Fibroblast of skin of left quadriceps (primary cell): ENCODE results near the gene AKAP1.

ENCODE experiments used
- DNase-seq, 2 experiments: peaks; one replicate each; pipeline ENCODE4 v3.0.0-alpha.2; 2013; ENCODE audit warnings: low read depth in 2 of 2

AKAP1 gene

DNA sequence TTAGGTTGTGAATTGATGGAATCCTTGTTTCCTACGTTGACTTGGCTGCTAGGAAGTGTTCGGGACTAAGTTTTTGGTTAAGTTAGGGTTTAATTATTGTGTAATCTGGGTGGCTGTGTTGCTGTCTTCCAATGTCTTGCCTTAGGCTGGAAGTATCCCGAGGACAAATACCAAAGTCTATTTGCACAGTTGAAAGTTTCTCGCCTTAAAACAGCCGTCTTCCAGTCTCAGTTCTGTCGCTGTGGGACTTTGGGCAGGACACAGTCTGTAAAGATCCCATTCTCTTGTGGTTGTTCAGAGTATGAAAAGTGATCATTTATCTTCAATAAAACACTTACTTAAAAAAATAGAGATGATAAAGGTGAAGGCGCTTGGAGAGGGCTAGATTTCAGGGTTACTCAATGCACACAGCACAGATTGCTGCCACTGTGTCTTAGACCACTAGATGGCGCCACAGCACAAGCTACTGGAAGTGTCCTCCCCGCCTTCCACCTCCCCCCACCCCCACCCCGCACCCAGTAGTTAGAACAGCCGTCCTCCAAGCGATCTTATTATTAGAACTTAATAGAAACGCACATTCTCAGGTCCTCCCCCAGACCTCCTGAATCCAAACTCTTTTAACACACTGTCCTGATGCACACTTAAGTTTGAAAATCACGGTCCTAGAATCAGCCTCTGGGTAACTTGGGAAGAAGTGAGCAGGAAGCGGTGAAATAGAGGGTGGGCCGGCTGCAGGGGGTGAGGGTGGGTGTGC, 45.8 kb downstream of the AKAP1 start:
- peak; percentile 42 to 50 for DNase-seq

DNA sequence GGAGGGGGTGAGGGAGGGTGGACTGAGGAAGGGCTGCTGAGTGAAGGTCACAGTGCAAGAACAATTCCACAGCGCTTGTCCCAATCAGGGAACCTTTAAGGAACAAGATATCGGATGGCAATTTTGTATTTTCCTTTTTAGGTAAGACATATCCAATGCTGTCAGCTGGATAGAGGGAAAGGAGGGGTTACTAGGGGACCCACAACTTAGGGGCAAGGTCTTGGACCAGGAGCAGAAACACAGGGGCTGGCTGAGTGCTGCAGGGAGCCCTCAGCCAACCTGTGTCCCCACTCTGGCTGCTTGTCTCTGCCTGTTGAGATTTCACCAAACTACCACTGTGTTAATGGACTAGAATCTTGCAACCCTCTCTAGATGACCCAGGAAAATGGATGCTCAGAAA, 47.6 kb downstream of the AKAP1 start:
- no peak for DNase-seq

DNA sequence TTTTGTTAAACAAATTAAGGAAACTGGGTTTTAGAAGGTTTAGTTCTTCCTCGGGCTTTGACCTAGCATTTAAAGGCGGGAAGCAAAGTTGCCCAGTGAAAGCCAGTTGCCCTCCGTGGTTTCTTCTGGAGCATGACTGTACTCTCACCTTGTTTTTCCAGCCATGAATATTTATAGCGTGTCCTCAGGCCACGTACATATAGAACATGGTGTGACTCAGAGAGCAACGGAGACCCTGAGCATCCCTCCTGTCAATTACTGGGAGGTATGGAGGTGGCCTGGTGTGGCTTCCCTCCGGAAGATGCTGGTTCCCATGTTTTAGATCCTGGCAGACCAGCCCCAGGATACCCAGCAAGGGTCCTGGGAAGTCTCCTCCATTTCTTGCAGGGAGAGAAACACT, 48.4 kb downstream of the AKAP1 start:
- DNase-seq = no peak

DNA sequence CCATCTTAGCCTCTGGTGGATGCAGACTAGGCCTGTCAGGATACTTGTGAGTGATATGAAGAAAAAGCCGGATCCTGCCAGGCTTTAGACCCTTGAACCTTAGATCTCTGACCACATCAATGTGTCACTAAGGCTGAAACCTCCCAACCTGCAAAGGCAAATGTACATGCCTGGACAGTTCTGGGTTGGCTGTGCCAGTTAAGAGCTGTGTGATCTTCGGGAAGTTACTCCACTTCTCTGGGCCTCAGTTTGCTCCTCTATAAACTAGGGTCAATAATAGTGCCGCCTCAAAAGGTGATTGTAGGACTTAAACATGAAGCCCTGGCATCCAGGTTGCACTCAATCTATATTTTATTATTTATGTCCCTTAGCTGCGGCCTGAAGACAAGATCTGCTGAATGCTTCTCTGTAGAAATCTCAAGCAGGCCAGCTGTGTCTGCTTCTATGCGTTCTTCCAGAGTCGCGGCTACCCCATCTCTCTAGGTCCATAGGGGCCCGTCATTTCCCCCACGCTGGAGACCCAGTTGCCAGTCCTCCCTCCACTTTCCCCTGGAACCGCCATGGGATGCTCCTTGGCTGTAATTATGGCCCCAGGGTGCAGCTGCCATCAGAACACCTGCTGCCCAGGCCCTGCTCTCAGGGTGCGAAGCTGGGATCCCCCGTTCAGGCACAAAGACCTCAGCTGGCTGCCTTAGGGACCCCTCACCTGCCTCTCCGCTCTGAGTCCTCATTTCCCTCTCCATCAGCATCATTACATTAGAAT, 50.2 kb downstream of the AKAP1 start:
- DNase-seq = no peak

DNA sequence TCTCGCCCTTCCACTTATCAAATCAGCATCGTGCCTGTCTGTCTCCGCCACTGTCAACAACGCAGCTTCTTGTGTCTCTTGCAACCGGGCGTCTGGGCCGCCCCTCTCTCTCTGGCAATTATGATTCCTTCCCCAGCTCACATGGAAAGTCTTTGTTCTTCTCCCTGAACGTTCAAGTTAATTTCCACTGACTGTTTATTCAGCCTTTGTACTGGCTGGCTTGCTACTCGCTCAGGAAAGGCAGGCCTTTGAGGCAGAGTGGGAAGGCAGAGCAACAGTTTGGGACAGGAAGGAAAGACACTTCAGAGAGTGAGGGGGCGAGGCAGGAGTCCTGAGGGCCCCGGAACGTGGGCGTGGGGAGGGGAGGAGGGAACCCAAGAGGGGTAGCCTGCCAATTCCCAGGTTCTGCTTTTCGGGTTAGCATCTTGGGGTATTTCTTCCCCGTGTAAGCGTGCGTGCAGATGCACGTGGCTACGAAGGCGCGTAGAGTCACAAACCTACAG, 50.8 kb downstream of the AKAP1 start:
- DNase-seq = no peak

DNA sequence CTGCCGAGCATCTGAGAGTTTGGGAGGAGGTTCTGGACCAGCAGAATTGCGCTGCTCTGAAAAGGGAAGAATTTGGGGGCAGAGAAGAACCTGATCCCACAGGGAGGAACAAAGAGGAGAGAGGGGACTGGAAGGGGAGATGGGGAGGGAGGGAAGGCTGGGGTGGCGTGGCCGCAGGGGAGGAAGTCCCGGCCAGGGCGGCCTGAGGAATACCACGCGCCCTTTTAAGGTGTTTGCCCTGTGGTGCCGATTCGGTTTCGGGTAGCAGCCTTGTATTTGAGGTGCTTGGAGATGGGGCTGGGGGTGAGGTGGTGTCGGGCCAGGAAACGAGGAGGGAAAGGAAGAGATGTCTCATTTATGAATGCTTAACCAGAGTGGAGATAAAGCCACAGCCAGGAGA, 51.3 kb downstream of the AKAP1 start:
- no peak for DNase-seq

DNA sequence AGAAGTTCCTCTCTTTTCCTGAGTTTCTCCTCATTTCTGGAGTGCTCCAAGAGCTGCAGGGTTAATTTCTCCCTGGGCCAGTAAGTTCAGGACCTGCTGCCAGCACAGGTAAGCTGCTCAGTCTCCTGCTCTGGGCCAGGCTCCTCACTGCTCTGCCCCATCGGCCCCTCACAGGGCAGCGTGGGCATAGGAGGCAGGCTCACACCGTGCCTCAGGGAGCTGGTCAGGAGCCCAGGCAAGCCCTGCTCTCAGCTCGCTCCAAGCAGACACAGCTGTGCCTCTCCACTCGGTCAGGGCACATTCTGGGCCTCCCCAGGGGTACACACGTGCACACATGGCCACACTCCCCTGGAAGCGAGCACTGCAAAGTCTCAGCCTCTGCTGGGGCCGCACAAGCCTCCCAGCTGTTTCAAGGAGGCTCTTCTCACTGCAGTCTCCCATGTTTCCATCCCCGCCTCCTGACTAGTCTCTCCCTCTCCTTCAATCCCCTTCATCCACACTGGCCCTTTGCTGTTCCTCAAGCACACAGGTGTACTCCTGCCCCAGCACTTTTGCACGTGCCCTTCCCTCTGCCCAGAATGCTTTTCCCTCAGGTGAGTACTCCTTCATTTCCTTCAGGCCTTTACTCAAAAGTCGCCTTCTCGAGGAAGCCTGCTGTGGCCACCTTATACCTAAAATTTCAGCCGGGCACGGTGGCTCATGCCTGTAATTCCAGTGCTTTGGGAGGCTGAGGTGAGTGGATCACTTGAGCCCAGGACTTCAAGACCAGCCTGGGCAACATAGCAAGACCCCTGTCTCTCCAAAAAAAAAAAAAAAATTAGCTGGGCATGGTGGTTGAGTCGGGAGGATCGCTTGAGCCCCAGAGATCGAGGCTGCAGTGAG, 53.2 kb downstream of the AKAP1 start:
- no peak for DNase-seq

DNA sequence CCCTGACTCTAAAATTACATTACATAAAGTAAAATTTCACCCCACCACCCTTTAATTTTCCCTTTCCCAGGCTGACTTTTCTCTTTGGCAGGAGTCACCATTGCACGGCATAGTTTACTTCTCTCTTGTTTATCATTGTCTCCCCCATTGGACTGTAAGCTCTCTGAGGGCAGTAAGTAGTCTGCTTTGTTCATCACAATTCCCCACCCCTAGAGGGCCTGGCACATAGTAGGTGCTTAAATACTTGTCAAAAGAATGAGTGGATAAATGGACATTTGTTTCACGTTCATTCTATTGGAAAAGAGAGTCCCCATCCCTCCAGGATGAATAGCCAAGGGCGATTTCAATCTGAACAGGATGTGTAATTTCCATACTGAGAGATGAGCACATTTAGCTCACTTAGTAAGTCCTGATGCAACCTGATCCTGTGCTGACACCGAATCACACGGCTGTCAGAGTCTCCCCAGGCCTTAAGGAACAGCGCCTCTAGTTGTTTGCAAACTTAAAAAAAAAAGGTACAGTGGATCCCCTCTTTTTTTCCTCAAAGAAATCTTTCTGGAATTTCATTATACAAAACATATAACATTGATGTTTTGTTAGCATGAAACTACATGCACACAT, 54.0 kb downstream of the AKAP1 start:
- no peak for DNase-seq

DNA sequence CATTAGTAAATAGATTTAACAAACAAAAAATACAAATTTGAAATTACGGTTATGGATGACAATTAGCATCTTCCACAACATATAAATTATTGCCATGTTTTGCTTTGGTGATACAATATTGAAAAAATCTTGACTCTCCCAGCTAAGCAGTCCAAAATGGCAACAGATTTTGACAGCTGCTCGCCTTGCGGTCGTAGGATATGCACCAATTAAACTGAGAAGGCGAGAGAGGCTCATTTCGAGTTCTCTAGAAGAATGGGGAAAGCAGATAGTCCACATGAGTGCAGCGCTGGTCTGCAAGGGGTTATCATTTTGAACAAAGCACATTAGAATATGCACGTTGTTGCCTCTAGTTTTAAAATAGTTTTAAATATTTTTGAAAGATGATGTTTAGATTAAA, 55.3 kb downstream of the AKAP1 start:
- DNase-seq = no peak

DNA sequence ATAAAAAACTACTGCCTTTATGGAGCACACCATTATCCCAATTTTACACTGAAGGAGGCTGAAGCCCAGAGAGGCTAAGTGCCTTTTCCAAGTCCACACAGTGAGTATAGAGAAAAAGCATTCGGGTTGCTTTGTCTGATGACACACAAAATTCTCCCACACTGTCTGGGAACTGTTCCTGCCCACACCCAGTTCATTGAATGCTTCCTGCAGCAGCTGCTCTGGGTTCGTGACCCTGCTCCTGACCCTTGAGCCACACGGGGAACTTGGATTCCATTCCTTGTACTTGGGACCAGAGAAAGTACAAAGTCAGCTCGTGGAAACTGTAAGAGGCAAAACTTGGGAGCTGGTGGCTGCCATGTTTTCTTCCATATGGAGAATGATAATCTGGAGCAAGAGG, 57.9 kb downstream of the AKAP1 start:
- no peak for DNase-seq

DNA sequence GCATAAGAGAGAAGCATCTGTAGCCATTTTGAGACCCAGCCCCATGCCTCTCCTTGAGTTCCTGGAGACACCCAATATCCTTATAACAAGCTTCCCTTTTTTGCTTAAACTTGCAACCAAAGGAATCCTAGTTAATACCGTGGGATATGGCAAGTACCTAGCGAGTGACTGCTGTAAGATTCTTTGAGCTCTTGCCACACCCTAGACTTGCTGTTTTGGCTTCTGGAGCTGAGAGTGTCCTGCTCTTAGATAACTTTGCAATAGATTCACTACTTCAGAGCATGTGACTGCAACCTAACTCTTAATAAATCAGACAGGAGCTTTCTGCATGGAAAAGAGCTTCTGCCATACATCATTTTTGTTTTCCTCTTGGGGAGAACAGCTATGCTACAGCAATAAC, 58.3 kb downstream of the AKAP1 start:
- DNase-seq = no peak

DNA sequence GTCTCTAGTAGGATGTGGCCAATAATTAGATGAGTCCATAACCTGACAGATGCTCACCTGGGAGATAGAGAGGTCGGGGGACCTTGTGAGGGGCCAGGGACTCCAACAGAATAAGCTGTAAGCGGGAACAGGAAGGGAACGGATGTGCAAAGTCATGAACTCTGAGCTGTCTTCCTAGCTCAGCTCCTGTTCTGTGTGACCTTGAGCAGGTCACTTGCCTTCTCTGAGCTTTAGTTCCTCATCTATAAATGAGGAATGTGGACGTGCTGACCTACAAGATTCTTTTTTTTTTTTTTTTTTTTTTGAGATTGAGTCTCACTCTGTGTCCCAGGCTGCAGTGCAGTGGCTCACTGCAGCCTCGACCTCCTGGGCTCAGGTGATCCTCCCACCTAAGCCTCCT, 58.9 kb downstream of the AKAP1 start:
- DNase-seq = no peak

DNA sequence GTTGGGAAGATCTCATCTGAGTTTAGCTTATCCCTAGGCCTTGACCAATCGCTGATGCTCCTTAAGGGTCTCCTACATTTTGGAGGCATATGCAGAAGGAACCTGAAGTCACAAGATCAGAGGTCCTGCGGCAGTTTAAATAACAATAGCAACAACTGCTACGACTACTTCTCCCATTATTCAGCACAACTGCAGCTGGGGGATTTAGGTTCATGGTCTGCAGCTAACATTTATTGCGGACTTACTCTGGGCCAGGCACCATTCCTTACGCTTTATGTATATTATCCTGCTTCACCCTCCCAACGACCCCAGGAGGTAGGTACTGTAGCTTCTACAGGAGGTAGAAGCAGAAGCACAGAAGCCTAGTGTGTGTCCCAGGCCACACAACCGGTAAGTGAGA, 59.5 kb downstream of the AKAP1 start:
- DNase-seq = no peak

DNA sequence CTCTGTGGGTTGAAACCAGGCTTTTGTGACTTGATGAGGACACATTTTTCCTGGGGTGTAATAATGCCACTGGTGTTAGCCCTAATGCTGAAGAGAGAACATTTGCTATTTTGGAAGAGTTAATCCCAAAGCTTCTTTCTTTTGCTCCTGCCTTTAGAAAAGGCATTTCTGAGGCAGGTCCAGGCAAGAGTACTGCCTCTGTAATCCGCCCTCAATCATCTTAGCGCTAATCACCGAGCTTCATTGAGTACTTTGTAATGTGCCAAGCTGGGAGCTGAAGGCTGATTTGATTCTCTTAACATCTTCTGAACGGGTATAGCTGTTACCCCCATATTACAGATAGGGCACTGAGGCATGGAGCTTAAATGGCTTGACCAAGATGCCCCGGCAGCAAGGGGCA, 60.3 kb downstream of the AKAP1 start:
- no peak for DNase-seq

DNA sequence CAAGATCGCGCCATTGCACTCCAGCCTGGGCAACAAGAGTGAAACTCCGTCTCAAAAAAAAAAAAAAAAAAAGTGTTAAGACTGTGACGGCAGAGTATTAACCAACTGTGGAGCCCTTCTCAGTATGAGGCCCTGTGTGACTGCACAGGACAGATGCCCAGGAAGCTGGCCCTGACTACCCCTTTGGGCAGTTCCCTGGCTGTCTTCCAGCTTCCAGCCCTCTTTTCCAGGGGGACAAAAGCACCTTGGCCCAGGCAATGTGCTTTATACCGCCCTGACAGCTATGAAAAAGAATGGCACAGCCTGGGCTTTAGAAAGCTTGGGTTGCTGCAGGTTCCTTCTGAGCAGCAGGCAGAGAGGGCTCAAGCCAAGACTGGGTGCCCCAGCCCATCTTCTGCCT, 61.2 kb downstream of the AKAP1 start:
- DNase-seq = no peak

DNA sequence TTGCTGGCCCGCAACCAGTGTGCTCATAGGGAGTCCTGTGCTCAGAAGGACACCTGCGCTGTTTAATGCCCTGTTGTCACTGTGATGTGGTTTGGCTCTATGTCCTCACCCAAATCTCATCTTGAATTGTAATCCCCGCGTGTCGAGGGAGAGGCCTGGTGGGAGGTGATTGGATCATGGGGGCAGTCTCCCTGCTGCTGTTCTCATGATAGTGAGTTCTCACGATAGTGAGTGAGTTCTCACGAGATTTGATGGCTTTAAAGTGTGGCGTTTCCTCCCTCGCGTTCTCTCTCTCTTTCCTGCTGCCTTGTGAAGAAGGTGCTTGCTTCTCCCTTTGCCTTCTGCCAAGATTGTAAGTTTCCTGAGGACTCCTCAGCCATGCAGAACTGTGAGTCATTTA, 66.8 kb downstream of the AKAP1 start:
- DNase-seq = no peak

DNA sequence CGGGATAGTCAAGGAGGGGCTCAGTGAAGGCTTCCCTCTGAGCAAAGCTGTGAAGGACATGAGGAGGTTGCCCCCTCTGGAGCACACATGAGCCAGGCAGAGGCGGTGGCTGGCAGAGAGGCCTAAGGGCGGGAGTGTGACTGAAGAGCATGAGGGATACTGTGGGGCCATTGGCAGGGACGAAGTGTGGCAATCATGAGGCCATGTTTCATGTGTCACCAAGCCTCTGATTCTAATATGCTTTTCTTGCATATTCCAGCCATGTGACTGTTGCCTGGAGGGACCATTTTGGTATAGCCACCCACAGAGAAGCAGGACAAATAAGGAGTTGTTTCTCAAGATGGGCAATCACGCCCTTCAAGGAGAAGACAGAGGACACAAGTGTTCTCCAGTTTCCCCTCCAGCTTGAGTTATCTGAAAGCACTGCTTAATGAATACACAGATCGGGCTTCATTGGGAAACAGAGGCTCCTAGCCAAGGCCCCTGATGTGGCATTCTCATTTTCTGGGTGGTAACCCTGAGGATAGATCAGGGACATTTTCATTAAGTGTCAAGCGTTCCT, 68.0 kb downstream of the AKAP1 start:
- no peak for DNase-seq

DNA sequence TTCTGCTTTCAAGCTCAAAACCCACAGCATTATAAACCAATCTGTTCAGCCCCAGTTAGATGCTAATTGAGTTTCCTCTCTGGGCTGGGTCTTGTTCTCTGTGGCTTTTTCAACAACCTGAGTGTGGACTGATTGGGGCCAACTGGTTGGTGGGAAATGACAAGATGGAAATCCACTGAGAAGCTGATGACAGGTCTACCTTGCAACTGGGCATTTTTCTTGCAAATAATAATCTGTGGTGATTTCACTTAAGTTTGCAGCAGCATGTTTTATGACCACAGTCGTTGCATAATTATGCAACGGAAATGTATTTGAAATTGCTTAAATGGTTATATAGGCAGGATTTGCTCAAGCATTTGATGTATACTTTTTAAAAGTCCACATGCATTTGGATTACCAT, 69.9 kb downstream of the AKAP1 start:
- DNase-seq = no peak

DNA sequence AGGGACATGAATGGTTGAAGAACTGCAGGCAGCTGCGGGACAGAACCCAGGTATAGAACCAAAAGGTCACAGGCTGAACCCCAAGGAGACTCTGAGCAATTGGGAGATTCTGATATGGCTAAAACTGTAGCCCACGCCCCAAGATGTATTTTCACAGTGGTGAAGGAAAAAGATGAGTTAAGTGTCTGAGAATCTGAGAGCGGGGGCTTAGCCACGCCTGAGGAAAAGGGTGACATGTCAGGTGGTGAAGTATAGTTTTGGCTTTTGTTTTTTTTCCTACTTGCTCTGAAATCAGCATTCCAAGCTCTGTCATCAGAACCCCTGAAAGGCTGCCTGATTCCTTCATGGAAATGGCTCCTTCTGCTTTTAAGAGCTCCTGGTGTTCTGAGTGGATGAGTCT, 73.3 kb downstream of the AKAP1 start:
- no peak for DNase-seq

DNA sequence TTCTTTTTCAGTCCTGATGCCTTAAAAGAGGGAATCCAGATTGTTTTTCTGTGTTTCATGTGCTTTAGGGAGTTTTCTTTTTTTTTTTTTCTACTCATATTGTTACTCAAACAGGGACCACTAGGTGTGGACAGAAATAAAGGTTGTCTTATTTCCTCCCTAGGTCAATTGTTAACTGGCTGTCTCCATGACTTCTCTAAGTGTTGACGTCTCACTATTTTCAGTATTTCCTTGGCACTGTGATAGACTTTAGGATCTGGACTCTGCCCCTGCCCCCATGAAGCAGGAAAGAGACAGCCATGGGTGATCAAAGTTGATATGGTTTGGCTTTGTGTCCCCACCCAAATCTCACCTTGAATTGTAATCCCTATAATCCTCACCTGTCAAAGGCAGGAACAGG, 73.7 kb downstream of the AKAP1 start:
- no peak for DNase-seq

DNA sequence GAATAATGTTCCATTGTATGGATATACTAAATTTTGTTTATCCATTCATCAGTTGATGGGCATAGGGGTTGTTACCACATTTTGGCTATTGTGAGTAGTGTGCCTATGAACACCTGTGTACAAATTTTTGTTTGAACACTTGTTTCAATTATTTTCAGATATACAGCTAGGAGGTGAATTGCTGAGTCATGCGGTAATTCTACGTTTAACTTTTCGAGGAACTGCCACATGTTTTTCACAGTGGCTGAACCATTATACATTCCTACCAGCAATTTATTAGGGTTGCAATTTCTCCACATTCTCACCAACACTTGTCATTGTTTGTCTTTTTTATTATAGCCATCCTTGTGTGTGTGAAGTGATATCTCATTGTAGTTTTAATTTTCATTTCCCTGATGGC, 75.6 kb downstream of the AKAP1 start:
- no peak for DNase-seq

DNA sequence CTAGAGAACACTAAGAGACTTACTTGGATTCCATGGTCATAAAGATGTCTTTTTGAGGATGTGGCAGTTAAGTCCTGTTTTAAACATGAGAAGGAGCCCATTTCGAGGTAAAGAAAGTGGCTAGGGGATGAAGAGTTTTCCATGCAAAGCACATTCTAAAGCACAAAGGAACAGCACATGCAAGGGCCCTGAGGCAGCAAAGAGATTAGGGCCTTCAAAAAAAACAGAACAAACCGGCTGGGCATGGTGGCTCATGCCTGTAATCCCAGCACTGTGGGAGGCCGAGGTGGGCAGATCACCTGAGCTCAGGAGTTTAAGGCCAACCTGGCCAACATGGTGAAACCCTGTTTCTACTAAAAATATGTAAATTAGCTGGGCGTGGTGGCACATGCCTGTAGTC, 79.8 kb downstream of the AKAP1 start:
- no peak for DNase-seq
